Neuronal stem cell (in vitro differentiated cells): ENCODE measurements around the gene OR2H2.

Experiments
- DNase-seq: peaks from one replicate; pipeline ENCODE4 v3.0.0-alpha.2; 2013; ENCODE audit warnings: low spot score
- H2AFZ ChIP-seq: one replicate; pipeline ENCODE4 v1.6.1; 2013; ENCODE audit warnings: mild to moderate bottlenecking, low read length, inconsistent platforms
- H2AK5ac ChIP-seq: 2 replicates; pipeline ENCODE4 v1.6.1; 2013; ENCODE audit warnings: low read depth, mild to moderate bottlenecking, inconsistent platforms, low read length, moderate library complexity, mixed read lengths
- H2BK120ac ChIP-seq: 2 replicates; pipeline ENCODE4 v1.6.1; 2013; ENCODE audit warnings: low read depth, mild to moderate bottlenecking, inconsistent platforms, low read length, moderate library complexity, mixed read lengths
- H2BK12ac ChIP-seq: one replicate; pipeline ENCODE4 v1.6.1; 2013; ENCODE audit warnings: low read length, inconsistent platforms
- H2BK15ac ChIP-seq: 2 replicates; pipeline ENCODE4 v1.6.1; 2013; ENCODE audit warnings: mild to moderate bottlenecking, low read length, inconsistent platforms, mixed read lengths
- H2BK5ac ChIP-seq: one replicate; pipeline ENCODE4 v1.6.1; 2013; ENCODE audit warnings: inconsistent platforms, mild to moderate bottlenecking, low read length, moderate library complexity
- H3K14ac ChIP-seq: one replicate; pipeline ENCODE4 v1.6.1; 2013; ENCODE audit warnings: low read length, inconsistent platforms
- H3K18ac ChIP-seq: 2 replicates; pipeline ENCODE4 v1.6.1; 2013; ENCODE audit warnings: low read length, inconsistent platforms
- H3K23ac ChIP-seq: 2 replicates; pipeline ENCODE4 v1.6.1; 2013; ENCODE audit warnings: low read depth, mild to moderate bottlenecking, mixed read lengths, low read length, inconsistent platforms; ENCODE audit not compliant: poor library complexity
- H3K27ac ChIP-seq: replicated peaks from 3 replicates; pipeline ENCODE4 v1.5.1; 2013; ENCODE audit warnings: low read length, inconsistent platforms
- H3K27me3 ChIP-seq, 3 experiments: 2 replicates each; pipeline ENCODE4 v1.6.1; 2013; ENCODE audit warnings: low read length in 3 of 3, mild to moderate bottlenecking in 2 of 3, inconsistent platforms in 1 of 3, low read depth in 1 of 3, mixed read lengths in 1 of 3, moderate library complexity in 1 of 3; ENCODE audit not compliant: control insufficient read depth in 3 of 3, insufficient read depth in 3 of 3
- H3K36me3 ChIP-seq, 2 donors: replicated peaks in 1 of 2; 2 replicates each; pipeline ENCODE4 v1.6.1; 2013; ENCODE audit warnings: low read length in 2 of 2; ENCODE audit not compliant: control insufficient read depth in 2 of 2, insufficient read depth in 2 of 2
- H3K4ac ChIP-seq: 2 replicates; pipeline ENCODE4 v1.6.1; 2013; ENCODE audit warnings: inconsistent platforms, mild to moderate bottlenecking, low read length, moderate library complexity
- H3K4me1 ChIP-seq, 2 donors: 1 replicate in 1 of 2; 2 replicates in 1 of 2; pipeline ENCODE4 v1.6.1; 2013; ENCODE audit warnings: low read length in 2 of 2, low read depth in 1 of 2; ENCODE audit not compliant: control insufficient read depth in 2 of 2, insufficient read depth in 1 of 2
- H3K4me2 ChIP-seq: one replicate; pipeline ENCODE4 v1.6.1; 2013; ENCODE audit warnings: mild to moderate bottlenecking, low read length, inconsistent platforms; ENCODE audit not compliant: insufficient read depth, poor library complexity, severe bottlenecking
- H3K4me3 ChIP-seq, 2 donors: 2 replicates each; pipeline ENCODE4 v1.5.1; 2013; ENCODE audit warnings: low read length in 2 of 2, mild to moderate bottlenecking in 2 of 2, inconsistent platforms in 1 of 2, moderate library complexity in 1 of 2
- H3K79me1 ChIP-seq: one replicate; pipeline ENCODE4 v1.6.1; 2013; ENCODE audit warnings: low read depth, mild to moderate bottlenecking, inconsistent platforms, low read length, moderate library complexity
- H3K9ac ChIP-seq: one replicate; pipeline ENCODE4 v1.6.1; 2013; ENCODE audit warnings: mild to moderate bottlenecking, low read depth, low read length, inconsistent platforms; ENCODE audit not compliant: poor library complexity
- H3K9me3 ChIP-seq, 2 donors: replicated peaks in 1 of 2; 2 replicates each; pipeline versions ENCODE3 to v1.6.1; 2013; ENCODE audit warnings: low read length in 2 of 2, mild to moderate bottlenecking in 2 of 2, inconsistent platforms in 1 of 2, low read depth in 1 of 2, mixed read lengths in 1 of 2, moderate library complexity in 1 of 2; ENCODE audit not compliant: control insufficient read depth in 2 of 2, insufficient read depth in 1 of 2
- H4K8ac ChIP-seq: one replicate; pipeline ENCODE4 v1.6.1; 2013; ENCODE audit warnings: low read depth, mild to moderate bottlenecking, inconsistent platforms, low read length, moderate library complexity
- H4K91ac ChIP-seq: one replicate; pipeline ENCODE4 v1.6.1; 2013; ENCODE audit warnings: low read length, low read depth, mild to moderate bottlenecking, inconsistent platforms; ENCODE audit not compliant: poor library complexity
- WGBS, 2 donors: extraction: QIAGEN DNeasy Blood & Tissue Kit; methylation state at CpG; one replicate each; pipeline ENCODE4 v1.1.7; 2013; ENCODE audit warnings: missing lambda C conversion rate in 2 of 2, mixed read lengths in 1 of 2; ENCODE audit not compliant: insufficient read length in 2 of 2, insufficient replicate concordance in 1 of 2; ENCODE audit errors: extremely low coverage in 2 of 2; 5-methylcytosine and 5-hydroxymethylcytosine counted together

Gene OR2H2

DNA sequence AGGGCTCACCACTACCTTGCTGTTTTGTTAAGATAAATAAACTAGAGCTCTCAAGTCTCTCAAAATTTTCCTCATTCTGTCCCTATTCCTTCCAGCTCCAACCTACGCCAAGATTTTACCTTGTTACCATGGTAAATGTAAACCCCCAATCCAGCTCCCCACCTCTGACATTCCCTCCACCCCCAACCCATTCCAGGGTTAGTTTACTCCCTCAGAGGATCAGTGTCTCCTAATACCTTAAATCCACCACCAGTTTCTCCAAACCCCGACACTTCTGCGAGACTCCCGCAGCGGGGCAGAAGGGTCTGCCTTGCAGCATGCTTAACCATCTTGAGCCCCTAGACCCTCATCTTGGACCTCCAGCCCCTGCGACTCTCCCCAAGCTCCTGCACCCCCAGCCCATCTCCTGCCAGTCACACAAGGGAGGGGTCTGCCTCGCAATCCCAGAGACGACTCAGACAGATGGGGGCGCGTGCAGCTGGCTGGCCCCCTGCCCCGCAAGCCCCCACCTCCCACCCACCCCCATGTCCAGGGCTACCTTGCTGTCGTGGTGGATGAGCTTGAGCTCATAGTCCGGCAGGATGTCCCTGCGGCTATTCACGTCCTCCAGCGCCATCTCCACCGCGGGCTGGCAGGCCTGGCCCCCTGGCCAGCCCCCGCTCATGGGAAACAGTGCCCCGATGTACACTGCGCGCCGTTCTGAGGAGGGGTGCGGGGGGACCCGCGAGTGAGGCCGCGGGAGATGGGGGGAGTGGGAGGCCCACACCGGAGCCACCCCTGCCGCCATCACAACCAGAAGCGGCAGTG, 42.2 kb downstream of the OR2H2 start:
- H3K9ac ChIP-seq, result peak overlapping the region; percentile 97
- H3K27me3 ChIP-seq, result no peaks in the 10 kb centered on the region
- no peak overlapping the region for H2BK12ac ChIP-seq
- peak overlapping the region; percentile 98 for H3K18ac ChIP-seq
- H2AFZ ChIP-seq, result peak overlapping the region; percentile 75
- H4K8ac ChIP-seq, result no peak overlapping the region
- H2AK5ac ChIP-seq, result peak overlapping the region; percentile 98
- peak overlapping the region; percentile 93 for H2BK5ac ChIP-seq
- peak overlapping the region; percentile 20 for H3K4ac ChIP-seq
- H3K14ac ChIP-seq, result peak overlapping the region; percentile 77
- peaks cover 8% of the 10 kb centered on the region for H3K79me1 ChIP-seq
- H3K4me1 ChIP-seq, result peaks cover 56 to 72% of the 10 kb centered on the region in 2 donors
- peaks cover 6 to 21% of the 10 kb centered on the region in 2 donors for H3K36me3 ChIP-seq
- peaks cover 0 to 1% of the 10 kb centered on the region in 2 donors for H3K9me3 ChIP-seq
- H3K27ac ChIP-seq, result peak overlapping the region; percentile 55
- H3K23ac ChIP-seq, result peak overlapping the region; percentile 67
- no peak overlapping the region for H2BK15ac ChIP-seq
- peak overlapping the region; percentile 77 for H3K4me2 ChIP-seq
- H2BK120ac ChIP-seq, result no peak overlapping the region
- no peak overlapping the region for H4K91ac ChIP-seq
- peak overlapping the region; percentile 62 to 94 for H3K4me3 ChIP-seq
- DNase-seq, result no peak
- WGBS, 2 donors, result no CpG with 5 or more reads among the region's 31 CpGs

DNA sequence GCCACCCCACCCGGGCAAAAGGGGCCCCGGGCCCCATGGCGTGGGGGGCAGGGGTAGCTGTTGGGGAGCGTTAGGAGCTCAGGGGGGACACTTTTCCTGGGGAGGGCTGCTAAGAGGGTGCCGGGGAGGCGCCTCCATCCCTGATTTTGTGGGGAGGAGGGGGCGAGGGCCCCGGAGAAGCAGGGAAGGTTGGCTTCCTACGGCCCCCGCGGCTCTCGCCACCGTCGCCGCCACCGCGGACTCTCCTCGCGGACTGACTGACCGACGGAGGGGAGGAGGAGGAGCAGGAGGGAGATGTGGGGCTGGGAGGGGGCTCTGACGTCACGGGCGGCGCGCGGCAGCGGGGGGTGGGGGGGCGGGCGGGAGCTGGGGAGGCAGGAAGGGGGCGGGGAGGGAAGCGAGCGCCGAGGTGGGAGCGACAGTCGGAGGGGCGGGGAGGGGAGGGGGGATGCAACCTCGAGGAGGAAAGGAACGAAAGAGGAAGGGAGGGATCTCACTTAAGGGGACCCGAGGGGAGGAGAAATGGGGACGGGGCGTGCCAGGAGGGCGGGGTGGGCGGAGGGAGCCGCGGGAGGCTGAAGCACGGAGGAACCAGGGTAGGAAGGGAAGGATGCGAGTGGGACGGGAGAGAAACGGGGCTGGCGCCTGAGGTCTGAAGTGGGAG, 43.0 kb downstream of the OR2H2 start:
- peak overlapping the region; percentile 98 for H2AK5ac ChIP-seq
- peak overlapping the region; percentile 20 for H3K4ac ChIP-seq
- H3K79me1 ChIP-seq, result peaks cover 8% of the 10 kb centered on the region
- H3K9ac ChIP-seq, result peak overlapping the region; percentile 97
- H4K8ac ChIP-seq, result no peak overlapping the region
- peaks cover 4 to 14% of the 10 kb centered on the region in 2 donors for H3K36me3 ChIP-seq
- H4K91ac ChIP-seq, result no peak overlapping the region
- H2AFZ ChIP-seq, result peak overlapping the region; percentile 83
- peak overlapping the region; percentile 77 for H3K4me2 ChIP-seq
- H2BK5ac ChIP-seq, result peak overlapping the region; percentile 93
- H3K9me3 ChIP-seq, result no peaks in the 10 kb centered on the region
- peak overlapping the region; percentile 67 for H3K23ac ChIP-seq
- H3K4me3 ChIP-seq, result peak overlapping the region; percentile 62 to 94
- H3K18ac ChIP-seq, result peak overlapping the region; percentile 98
- no peak overlapping the region for H2BK12ac ChIP-seq
- H3K27ac ChIP-seq, result peak overlapping the region; percentile 88
- no peaks in the 10 kb centered on the region for H3K27me3 ChIP-seq
- no peak overlapping the region for H2BK120ac ChIP-seq
- H2BK15ac ChIP-seq, result peak overlapping the region; percentile 45
- peak; percentile 86 for DNase-seq
- no CpG with 5 or more reads among the region's 51 CpGs for WGBS, 2 donors
- H3K4me1 ChIP-seq, result peaks cover 49 to 65% of the 10 kb centered on the region in 2 donors
- peak overlapping the region; percentile 77 for H3K14ac ChIP-seq

DNA sequence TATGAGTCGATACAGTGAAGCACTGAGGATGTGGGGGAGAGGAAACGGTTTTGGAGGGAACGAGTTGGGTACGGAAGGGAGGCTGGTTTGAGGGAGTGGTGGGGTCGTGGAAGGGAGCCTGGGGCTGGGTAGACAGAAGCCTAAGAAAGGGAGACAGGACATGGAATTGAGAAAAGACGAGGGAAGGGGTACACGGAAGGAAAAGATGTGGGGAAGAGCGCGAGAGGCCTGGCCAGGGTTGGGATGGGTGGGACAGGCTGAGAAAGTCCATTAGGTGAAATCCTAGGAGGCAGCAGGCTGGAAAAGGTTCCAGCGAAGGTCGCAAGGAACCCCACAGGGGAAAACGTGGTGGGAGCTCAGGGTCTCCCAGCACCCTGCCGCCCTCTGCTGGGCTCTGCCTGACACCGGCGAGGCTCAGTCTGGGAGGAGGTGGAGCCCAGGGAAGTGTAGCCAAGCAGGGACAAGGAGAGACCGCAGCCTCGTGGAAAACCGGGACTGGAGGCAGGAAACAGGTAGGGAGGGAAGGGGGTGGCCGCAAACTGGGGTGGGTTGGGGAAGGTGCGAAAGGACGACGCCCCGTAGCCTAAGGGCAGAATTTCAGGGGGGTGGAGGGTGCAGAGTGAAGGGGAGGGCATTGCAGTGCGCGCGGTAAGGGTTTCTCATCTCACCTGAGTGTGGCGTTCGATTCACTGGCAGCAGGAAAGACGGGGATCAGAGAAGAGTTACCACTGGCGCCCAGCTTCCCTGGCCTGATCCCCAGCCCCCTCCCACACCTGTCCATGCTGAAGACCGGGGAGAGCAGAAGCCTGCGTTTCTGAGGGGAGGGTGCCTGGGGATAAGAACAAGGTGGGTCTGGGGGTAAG, 43.7 kb downstream of the OR2H2 start:
- Histone ChIP-seq H4K8ac (no peak overlapping the region), H3K4me2 (peak overlapping the region; percentile 63), H3K23ac (peak overlapping the region; percentile 59), H3K27me3 (no peaks in the 10 kb centered on the region), H3K4me1 (peaks cover 42 to 59% of the 10 kb centered on the region in 2 donors), H3K14ac (no peak overlapping the region), H3K4me3 (peak overlapping the region; percentile 62 to 81), H3K36me3 (peaks cover 2 to 6% of the 10 kb centered on the region in 2 donors), H2BK5ac (peak overlapping the region; percentile 70), H3K18ac (peak overlapping the region; percentile 98), H3K4ac (no peak overlapping the region), H2BK120ac (no peak overlapping the region), H3K9me3 (no peaks in the 10 kb centered on the region), H3K79me1 (peaks cover 8% of the 10 kb centered on the region), H4K91ac (no peak overlapping the region), H3K27ac (peak overlapping the region; percentile 88), H2BK12ac (no peak overlapping the region), H2AK5ac (peak overlapping the region; percentile 53), H2AFZ (peak overlapping the region; percentile 83), H2BK15ac (peak overlapping the region; percentile 45), H3K9ac (peak overlapping the region; percentile 88)
- peak; percentile 78 for DNase-seq
- no CpG with 5 or more reads among the region's 32 CpGs for WGBS, 2 donors
